ENCODE results near the gene NT5C2.

GRCh38 chr10:103145860-103146466 lies 47.1 kb downstream of the NT5C2 start:
- TF ChIP-seq CREB1 (CRISPR knock-in tag; IDR thresholded peaks at IDR 0.05): no peak
- TF ChIP-seq, protein P1, sequence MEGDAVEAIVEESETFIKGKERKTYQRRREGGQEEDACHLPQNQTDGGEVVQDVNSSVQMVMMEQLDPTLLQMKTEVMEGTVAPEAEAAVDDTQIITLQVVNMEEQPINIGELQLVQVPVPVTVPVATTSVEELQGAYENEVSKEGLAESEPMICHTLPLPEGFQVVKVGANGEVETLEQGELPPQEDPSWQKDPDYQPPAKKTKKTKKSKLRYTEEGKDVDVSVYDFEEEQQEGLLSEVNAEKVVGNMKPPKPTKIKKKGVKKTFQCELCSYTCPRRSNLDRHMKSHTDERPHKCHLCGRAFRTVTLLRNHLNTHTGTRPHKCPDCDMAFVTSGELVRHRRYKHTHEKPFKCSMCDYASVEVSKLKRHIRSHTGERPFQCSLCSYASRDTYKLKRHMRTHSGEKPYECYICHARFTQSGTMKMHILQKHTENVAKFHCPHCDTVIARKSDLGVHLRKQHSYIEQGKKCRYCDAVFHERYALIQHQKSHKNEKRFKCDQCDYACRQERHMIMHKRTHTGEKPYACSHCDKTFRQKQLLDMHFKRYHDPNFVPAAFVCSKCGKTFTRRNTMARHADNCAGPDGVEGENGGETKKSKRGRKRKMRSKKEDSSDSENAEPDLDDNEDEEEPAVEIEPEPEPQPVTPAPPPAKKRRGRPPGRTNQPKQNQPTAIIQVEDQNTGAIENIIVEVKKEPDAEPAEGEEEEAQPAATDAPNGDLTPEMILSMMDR (IDR thresholded peaks at IDR 0.05): no peak
- TF ChIP-seq, protein P2, sequence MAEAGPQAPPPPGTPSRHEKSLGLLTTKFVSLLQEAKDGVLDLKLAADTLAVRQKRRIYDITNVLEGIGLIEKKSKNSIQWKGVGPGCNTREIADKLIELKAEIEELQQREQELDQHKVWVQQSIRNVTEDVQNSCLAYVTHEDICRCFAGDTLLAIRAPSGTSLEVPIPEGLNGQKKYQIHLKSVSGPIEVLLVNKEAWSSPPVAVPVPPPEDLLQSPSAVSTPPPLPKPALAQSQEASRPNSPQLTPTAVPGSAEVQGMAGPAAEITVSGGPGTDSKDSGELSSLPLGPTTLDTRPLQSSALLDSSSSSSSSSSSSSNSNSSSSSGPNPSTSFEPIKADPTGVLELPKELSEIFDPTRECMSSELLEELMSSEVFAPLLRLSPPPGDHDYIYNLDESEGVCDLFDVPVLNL (CRISPR knock-in tag; IDR thresholded peaks at IDR 0.05; ENCODE audit: borderline replicate concordance, low read depth): no peak
- no peak for TF ChIP-seq NR2C2 (CRISPR knock-in tag; IDR thresholded peaks at IDR 0.05)
- no peak for TF ChIP-seq ATF2 (CRISPR knock-in tag; IDR thresholded peaks at IDR 0.05; ENCODE audit: borderline replicate concordance, low read depth)
- TF ChIP-seq ATF1 (CRISPR knock-in tag; IDR thresholded peaks at IDR 0.05): no peak
